ENCODE data around the gene DISC1. TPM values are rescaled to one million over a fixed set of nuclear protein-coding genes. Genes with fewer than 3 reads are reported as not detected.

The DISC1 gene
- total RNA-seq, 2 donors from 2014 or later = 2.3 to 7.0 TPM

GRCh38 chr1:232046451-232047306 lies 420.1 kb downstream of the DISC1 start:
- no peaks in the 10 kb centered on the region for H3K36me3 ChIP-seq (replicated peaks in 1 of 2; ENCODE audit: insufficient read depth in 1 of 2, low read depth in 2 of 2)
- H3K27ac ChIP-seq = no peak overlapping the region
- DNase-seq (no peak), ATAC-seq (no peak)
- no peaks in the 10 kb centered on the region for H3K27me3 ChIP-seq
- TF ChIP-seq CTCF (IDR thresholded peaks at IDR 0.05) = no peak
- 73 to 77% methylated on average over 3 of the region's 3 CpGs for WGBS, 2 donors
- H3K4me1 ChIP-seq = no peaks in the 10 kb centered on the region
- H3K4me3 ChIP-seq = no peak overlapping the region
- intact Hi-C loops (cut with DNase I) = no loop called here
- no peaks in the 10 kb centered on the region for H3K9me3 ChIP-seq

GRCh38 chr1:232047473-232047872 lies 420.9 kb downstream of the DISC1 start:
- Histone ChIP-seq H3K27me3 (no peaks in the 10 kb centered on the region), H3K36me3 (replicated peaks in 1 of 2; ENCODE audit: insufficient read depth in 1 of 2, low read depth in 2 of 2) (no peaks in the 10 kb centered on the region), H3K9me3 (no peaks in the 10 kb centered on the region), H3K4me1 (no peaks in the 10 kb centered on the region), H3K27ac (no peak overlapping the region), H3K4me3 (no peak overlapping the region)
- WGBS, 2 donors = 55 to 59% methylated on average over 2 of the region's 2 CpGs
- ATAC-seq (no peak), DNase-seq (no peak)
- intact Hi-C loops (cut with DNase I) = no loop called here
- TF ChIP-seq POLR2A (IDR thresholded peaks at IDR 0.05) = no peak
- no peak for TF ChIP-seq CTCF (IDR thresholded peaks at IDR 0.05)

- no peak overlapping the region for H3K4me3 ChIP-seq
- WGBS, 2 donors = 78 to 81% methylated on average over 7 of the region's 7 CpGs
Measured at GRCh38 chr1:232048481-232048880, 421.9 kb downstream of the DISC1 start.

DNA sequence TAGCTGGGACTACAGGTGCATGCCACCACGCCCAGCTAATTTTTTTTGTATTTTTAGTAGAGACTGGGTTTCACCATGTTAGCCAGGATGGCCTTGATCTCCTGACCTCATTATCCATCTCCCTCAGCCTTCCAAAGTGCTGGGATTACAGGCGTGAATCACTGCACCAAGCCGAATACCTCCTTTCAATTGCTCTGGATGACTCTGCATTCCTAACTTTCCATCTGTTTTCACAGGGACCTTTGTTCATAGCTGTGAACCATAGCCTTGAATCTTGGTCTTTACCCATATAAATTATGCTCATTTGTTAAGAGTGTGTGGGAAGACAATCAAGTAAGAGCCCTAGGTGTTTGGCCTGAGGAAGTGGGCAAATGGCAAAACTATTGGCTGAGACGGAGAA lies 422.7 kb downstream of the DISC1 start:
- TF ChIP-seq POLR2A (IDR thresholded peaks at IDR 0.05) (no peak), CTCF (IDR thresholded peaks at IDR 0.05) (no peak)
- Histone ChIP-seq H3K9me3 (no peaks in the 10 kb centered on the region), H3K4me3 (no peak overlapping the region), H3K27ac (no peak overlapping the region), H3K4me1 (no peaks in the 10 kb centered on the region), H3K27me3 (no peaks in the 10 kb centered on the region), H3K36me3 (replicated peaks in 1 of 2; ENCODE audit: insufficient read depth in 1 of 2, low read depth in 2 of 2) (no peaks in the 10 kb centered on the region)
- intact Hi-C loops (cut with DNase I) = no loop called here
- WGBS, 2 donors = 76 to 78% methylated on average over 4 of the region's 4 CpGs
- no peak for ATAC-seq
- no peak for DNase-seq

More at GRCh38 chr1:232048481-232048880, 421.9 kb downstream of the DISC1 start:
- Histone ChIP-seq H3K27ac (no peak overlapping the region), H3K9me3 (no peaks in the 10 kb centered on the region), H3K4me1 (no peaks in the 10 kb centered on the region), H3K27me3 (no peaks in the 10 kb centered on the region), H3K36me3 (replicated peaks in 1 of 2; ENCODE audit: insufficient read depth in 1 of 2, low read depth in 2 of 2) (no peaks in the 10 kb centered on the region)
- intact Hi-C loops (cut with DNase I) = no loop called here
- ATAC-seq (no peak), DNase-seq (no peak)
- no peak for TF ChIP-seq CTCF (IDR thresholded peaks at IDR 0.05)
- no peak for TF ChIP-seq POLR2A (IDR thresholded peaks at IDR 0.05)
